Measurements from ENCODE around the gene VAMP7.
"Not testable (repeated sequence)": the region's sequence is repeated elsewhere in the genome, so short reads cannot be mapped to it uniquely, and the experiment has no call there.

VAMP7 gene

GRCh38 chrX:155881158-155881993, at the start of gene VAMP7:
TSS of gene VAMP7 (plus strand) at chrX:155881345. CDS start at chrX:155889467, 8,122 bp downstream.
- peaks cover 23% of the 10 kb centered on the region for H3K4me1 Mint-ChIP-seq
- H3K27ac Mint-ChIP-seq: peak within 1 kb of the TSS; percentile 87
- peak within 1 kb of the TSS; percentile 89 for H3K4me3 Mint-ChIP-seq
- ATAC-seq: peak; percentile 100
- H3K36me3 Mint-ChIP-seq (ENCODE audit: low read depth): no peaks in the 10 kb centered on the region
- no peaks in the 10 kb centered on the region for H3K27me3 Mint-ChIP-seq
- no peaks in the 10 kb centered on the region for H3K9me3 Mint-ChIP-seq
- peak; percentile 77 for DNase-seq

GRCh38 chrX:155841232-155841631, 39.9 kb upstream of the VAMP7 start:
- Mint-ChIP-seq H3K4me3 (no peak overlapping the region), H3K27ac (no peak overlapping the region), H3K27me3 (no peaks in the 10 kb centered on the region), H3K9me3 (peaks cover 14% of the 10 kb centered on the region), H3K4me1 (no peaks in the 10 kb centered on the region), H3K36me3 (ENCODE audit: low read depth) (no peaks in the 10 kb centered on the region)
- no peak for DNase-seq
- no peak for ATAC-seq

GRCh38 chrX:155851786-155852185, 29.4 kb upstream of the VAMP7 start:
- H3K27me3 Mint-ChIP-seq: peaks cover 16% of the 10 kb centered on the region
- DNase-seq: not testable (repeated sequence)

GRCh38 chrX:155857561-155857960, 23.6 kb upstream of the VAMP7 start:
- Mint-ChIP-seq H3K36me3 (ENCODE audit: low read depth) (no peaks in the 10 kb centered on the region), H3K27ac (no peak overlapping the region), H3K9me3 (no peaks in the 10 kb centered on the region)

More at GRCh38 chrX:155851786-155852185, 29.4 kb upstream of the VAMP7 start:
- not testable (repeated sequence) for H3K4me3 Mint-ChIP-seq; ATAC-seq; H3K9me3 Mint-ChIP-seq; H3K4me1 Mint-ChIP-seq; H3K27ac Mint-ChIP-seq; H3K36me3 Mint-ChIP-seq (ENCODE audit: low read depth)

GRCh38 chrX:155864655-155865054, 16.5 kb upstream of the VAMP7 start:
- DNase-seq (no peak), ATAC-seq (no peak)
- Mint-ChIP-seq H3K9me3 (peaks cover 14% of the 10 kb centered on the region), H3K27ac (no peak overlapping the region), H3K27me3 (peaks cover 7% of the 10 kb centered on the region), H3K4me3 (no peak overlapping the region), H3K4me1 (no peaks in the 10 kb centered on the region), H3K36me3 (ENCODE audit: low read depth) (no peaks in the 10 kb centered on the region)

More at GRCh38 chrX:155857561-155857960, 23.6 kb upstream of the VAMP7 start:
- Mint-ChIP-seq H3K4me1 (no peaks in the 10 kb centered on the region), H3K4me3 (no peak overlapping the region), H3K27me3 (peaks cover 15% of the 10 kb centered on the region)
- DNase-seq (no peak), ATAC-seq (no peak)

GRCh38 chrX:155865193-155865592, 16.0 kb upstream of the VAMP7 start:
- ATAC-seq: no peak
- H3K27me3 Mint-ChIP-seq: peaks cover 7% of the 10 kb centered on the region
- H3K9me3 Mint-ChIP-seq: peaks cover 14% of the 10 kb centered on the region
- DNase-seq: no peak
- H3K27ac Mint-ChIP-seq: no peak overlapping the region
- no peak overlapping the region for H3K4me3 Mint-ChIP-seq
- no peaks in the 10 kb centered on the region for H3K36me3 Mint-ChIP-seq (ENCODE audit: low read depth)
- H3K4me1 Mint-ChIP-seq: no peaks in the 10 kb centered on the region

- DNase-seq: no peak
- peaks cover 7% of the 10 kb centered on the region for H3K27me3 Mint-ChIP-seq
- H3K27ac Mint-ChIP-seq: no peak overlapping the region
- peaks cover 14% of the 10 kb centered on the region for H3K9me3 Mint-ChIP-seq
- H3K36me3 Mint-ChIP-seq (ENCODE audit: low read depth): no peaks in the 10 kb centered on the region
- ATAC-seq: no peak
- no peaks in the 10 kb centered on the region for H3K4me1 Mint-ChIP-seq
- no peak overlapping the region for H3K4me3 Mint-ChIP-seq
These were observed 13.3 kb upstream of the VAMP7 start for GRCh38 chrX:155867821-155868220.

- DNase-seq (no peak), ATAC-seq (no peak)
- Mint-ChIP-seq H3K4me3 (no peak overlapping the region), H3K36me3 (ENCODE audit: low read depth) (no peaks in the 10 kb centered on the region), H3K27ac (no peak overlapping the region), H3K9me3 (peaks cover 9% of the 10 kb centered on the region), H3K27me3 (peaks cover 13% of the 10 kb centered on the region), H3K4me1 (peaks cover 2% of the 10 kb centered on the region)
These were observed 10.2 kb upstream of the VAMP7 start for GRCh38 chrX:155870958-155871357.

GRCh38 chrX:155871934-155872333, 9.2 kb upstream of the VAMP7 start:
- peaks cover 6% of the 10 kb centered on the region for H3K9me3 Mint-ChIP-seq
- H3K27ac Mint-ChIP-seq: no peak overlapping the region
- no peak overlapping the region for H3K4me3 Mint-ChIP-seq
- DNase-seq: no peak
- no peaks in the 10 kb centered on the region for H3K36me3 Mint-ChIP-seq (ENCODE audit: low read depth)
- no peak for ATAC-seq
- peaks cover 13% of the 10 kb centered on the region for H3K27me3 Mint-ChIP-seq
- H3K4me1 Mint-ChIP-seq: peaks cover 2% of the 10 kb centered on the region

- no peaks in the 10 kb centered on the region for H3K36me3 Mint-ChIP-seq (ENCODE audit: low read depth)
- peaks cover 2% of the 10 kb centered on the region for H3K4me1 Mint-ChIP-seq
- H3K27me3 Mint-ChIP-seq: peaks cover 13% of the 10 kb centered on the region
- H3K4me3 Mint-ChIP-seq: no peak overlapping the region
- H3K9me3 Mint-ChIP-seq: peaks cover 1% of the 10 kb centered on the region
- H3K27ac Mint-ChIP-seq: no peak overlapping the region
- no peak for ATAC-seq
- DNase-seq: no peak
These were observed 8.0 kb upstream of the VAMP7 start for GRCh38 chrX:155873188-155873587.

GRCh38 chrX:155874571-155875244, 6.4 kb upstream of the VAMP7 start:
- peaks cover 13% of the 10 kb centered on the region for H3K27me3 Mint-ChIP-seq
- peak overlapping the region; percentile 48 for H3K4me3 Mint-ChIP-seq
- H3K27ac Mint-ChIP-seq: no peak overlapping the region
- peaks cover 2% of the 10 kb centered on the region for H3K4me1 Mint-ChIP-seq
- no peak for DNase-seq
- no peaks in the 10 kb centered on the region for H3K9me3 Mint-ChIP-seq
- ATAC-seq: no peak
- no peaks in the 10 kb centered on the region for H3K36me3 Mint-ChIP-seq (ENCODE audit: low read depth)

GRCh38 chrX:155876704-155877103, 4.4 kb upstream of the VAMP7 start:
- DNase-seq: no peak
- H3K27ac Mint-ChIP-seq: no peak overlapping the region
- no peak for ATAC-seq

GRCh38 chrX:155877288-155877687, 3.9 kb upstream of the VAMP7 start:
- H3K4me3 Mint-ChIP-seq: no peak overlapping the region
- ATAC-seq (no peak), DNase-seq (no peak)
- no peak overlapping the region for H3K27ac Mint-ChIP-seq
- no peaks in the 10 kb centered on the region for H3K36me3 Mint-ChIP-seq (ENCODE audit: low read depth)
- H3K9me3 Mint-ChIP-seq: no peaks in the 10 kb centered on the region
- peaks cover 13% of the 10 kb centered on the region for H3K27me3 Mint-ChIP-seq
- peaks cover 12% of the 10 kb centered on the region for H3K4me1 Mint-ChIP-seq

More at GRCh38 chrX:155876704-155877103, 4.4 kb upstream of the VAMP7 start:
- peaks cover 13% of the 10 kb centered on the region for H3K27me3 Mint-ChIP-seq
- no peak overlapping the region for H3K4me3 Mint-ChIP-seq
- H3K9me3 Mint-ChIP-seq: no peaks in the 10 kb centered on the region
- H3K4me1 Mint-ChIP-seq: peaks cover 7% of the 10 kb centered on the region
- no peaks in the 10 kb centered on the region for H3K36me3 Mint-ChIP-seq (ENCODE audit: low read depth)

- Mint-ChIP-seq H3K36me3 (ENCODE audit: low read depth) (no peaks in the 10 kb centered on the region), H3K9me3 (no peaks in the 10 kb centered on the region), H3K27me3 (no peaks in the 10 kb centered on the region), H3K27ac (peak overlapping the region; percentile 87), H3K4me3 (peak overlapping the region; percentile 89), H3K4me1 (peaks cover 20% of the 10 kb centered on the region)
- DNase-seq: no peak
- ATAC-seq: no peak
These were observed 473 bp upstream of the VAMP7 start for GRCh38 chrX:155880586-155881157.

GRCh38 chrX:155886409-155886808, 5.3 kb downstream of the VAMP7 start:
- ATAC-seq: no peak
- H3K27ac Mint-ChIP-seq: no peak overlapping the region
- H3K9me3 Mint-ChIP-seq: no peaks in the 10 kb centered on the region
- H3K27me3 Mint-ChIP-seq: no peaks in the 10 kb centered on the region
- peaks cover 34% of the 10 kb centered on the region for H3K4me1 Mint-ChIP-seq
- H3K4me3 Mint-ChIP-seq: no peak overlapping the region
- peaks cover 9% of the 10 kb centered on the region for H3K36me3 Mint-ChIP-seq (ENCODE audit: low read depth)
- DNase-seq: no peak
